Esophagus squamous epithelium (tissue), 4 donors: ENCODE data around the gene NR1D1.

Experiments
- POLR2A ChIP-seq, 4 donors: fragments of 450-650 bp; IDR thresholded peaks; one replicate each; pipeline ENCODE4 v1.6.1; 2017; ENCODE audit warnings: antibody characterized with exemption in 4 of 4, mild to moderate bottlenecking in 4 of 4, moderate library complexity in 3 of 4
- TF ChIP-seq, protein P1 (sequence below), 6 experiments: fragments of 450-650 bp in 4 of 6; fragments of 200-600 bp in 2 of 6; sonication (generic) in 2 of 6; IDR thresholded peaks; one replicate each; pipeline ENCODE4 v1.5.1; 2016 to 2019; ENCODE audit warnings: antibody characterized with exemption in 6 of 6, mild to moderate bottlenecking in 4 of 6, moderate library complexity in 4 of 6

DNA sequence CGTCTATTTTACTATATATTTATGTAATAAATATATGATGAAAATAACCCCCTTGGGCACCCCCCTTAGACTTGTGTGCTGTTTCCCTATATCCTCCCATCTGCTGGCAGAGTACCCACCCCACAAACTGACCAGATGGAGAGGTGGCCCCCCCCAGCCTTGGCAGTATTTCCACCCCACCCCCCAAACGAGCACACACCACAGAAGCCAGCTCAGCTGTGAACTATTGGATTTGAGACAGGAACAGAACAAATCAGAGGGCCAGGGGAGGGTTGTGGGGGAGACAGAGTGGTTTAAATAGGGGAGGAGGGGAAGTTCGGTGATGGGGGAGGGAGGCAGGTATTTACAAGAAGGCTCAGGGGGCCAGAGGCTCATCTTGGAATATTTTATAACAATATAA lies 7.8 kb downstream of the NR1D1 start:
- no peak for TF ChIP-seq POLR2A (IDR thresholded peaks at IDR 0.05)
- TF ChIP-seq, protein P1, sequence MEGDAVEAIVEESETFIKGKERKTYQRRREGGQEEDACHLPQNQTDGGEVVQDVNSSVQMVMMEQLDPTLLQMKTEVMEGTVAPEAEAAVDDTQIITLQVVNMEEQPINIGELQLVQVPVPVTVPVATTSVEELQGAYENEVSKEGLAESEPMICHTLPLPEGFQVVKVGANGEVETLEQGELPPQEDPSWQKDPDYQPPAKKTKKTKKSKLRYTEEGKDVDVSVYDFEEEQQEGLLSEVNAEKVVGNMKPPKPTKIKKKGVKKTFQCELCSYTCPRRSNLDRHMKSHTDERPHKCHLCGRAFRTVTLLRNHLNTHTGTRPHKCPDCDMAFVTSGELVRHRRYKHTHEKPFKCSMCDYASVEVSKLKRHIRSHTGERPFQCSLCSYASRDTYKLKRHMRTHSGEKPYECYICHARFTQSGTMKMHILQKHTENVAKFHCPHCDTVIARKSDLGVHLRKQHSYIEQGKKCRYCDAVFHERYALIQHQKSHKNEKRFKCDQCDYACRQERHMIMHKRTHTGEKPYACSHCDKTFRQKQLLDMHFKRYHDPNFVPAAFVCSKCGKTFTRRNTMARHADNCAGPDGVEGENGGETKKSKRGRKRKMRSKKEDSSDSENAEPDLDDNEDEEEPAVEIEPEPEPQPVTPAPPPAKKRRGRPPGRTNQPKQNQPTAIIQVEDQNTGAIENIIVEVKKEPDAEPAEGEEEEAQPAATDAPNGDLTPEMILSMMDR (IDR thresholded peaks at IDR 0.05): no peak
